Measurements from ENCODE around the gene TMEM98. TPM values are rescaled to one million over a fixed set of nuclear protein-coding genes. Genes with fewer than 3 reads are reported as not detected.

The TMEM98 gene, protein sequence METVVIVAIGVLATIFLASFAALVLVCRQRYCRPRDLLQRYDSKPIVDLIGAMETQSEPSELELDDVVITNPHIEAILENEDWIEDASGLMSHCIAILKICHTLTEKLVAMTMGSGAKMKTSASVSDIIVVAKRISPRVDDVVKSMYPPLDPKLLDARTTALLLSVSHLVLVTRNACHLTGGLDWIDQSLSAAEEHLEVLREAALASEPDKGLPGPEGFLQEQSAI
- total RNA-seq: 100 to 1,000 TPM in 2 of 3 donors, 10 to 100 TPM in 1; 59.7 to 138 (median 129) TPM

DNA sequence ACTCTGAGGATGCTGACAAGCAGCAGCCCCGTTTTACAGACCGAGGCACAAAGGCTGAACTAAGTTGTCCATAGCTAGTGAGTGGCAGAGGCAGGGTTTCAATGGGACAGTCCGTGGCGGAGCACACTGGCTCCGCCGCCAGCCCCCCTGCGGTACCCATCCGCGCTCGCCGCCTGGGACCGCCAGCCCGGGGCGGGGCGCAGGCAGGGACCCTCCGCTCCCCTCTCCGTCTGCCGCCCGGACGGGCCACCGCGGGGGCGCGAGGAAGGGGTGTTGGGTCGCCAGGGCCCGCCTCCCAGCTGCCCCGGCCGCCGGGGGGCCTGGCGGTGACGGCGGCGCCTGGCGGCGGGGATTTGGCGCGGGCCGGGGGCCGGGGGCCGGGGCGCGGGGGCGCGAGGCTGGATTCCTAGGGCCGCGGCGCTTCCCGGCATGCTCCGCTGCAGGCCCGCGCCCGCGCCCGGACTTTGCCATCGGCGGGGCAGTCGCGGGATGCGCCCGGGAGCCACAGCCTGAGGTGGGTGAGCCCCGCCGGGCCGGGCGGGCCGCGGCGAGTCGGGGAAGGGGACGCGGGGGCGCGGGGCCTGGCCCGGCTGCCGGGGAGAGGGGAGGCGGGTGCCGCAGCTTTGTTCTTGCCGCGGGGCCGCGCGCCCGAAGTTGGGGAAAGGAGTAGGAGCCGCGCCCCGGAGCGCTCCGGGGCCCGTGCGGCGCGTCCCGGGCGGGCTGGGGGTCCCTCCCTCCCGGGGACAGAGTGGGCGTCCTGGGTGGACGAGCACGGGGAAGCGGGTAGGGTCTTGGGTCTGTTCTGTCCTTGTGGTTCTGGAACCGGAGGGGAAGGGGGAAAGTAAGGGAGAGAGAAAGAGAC lies at the start of gene TMEM98:
Gene TMEM98, plus strand, starts transcription at position 430 of the 862 bp plus-strand sequence. CDS start 3,376 bp downstream, outside the sequence.
- intact Hi-C loops (cut with DNase I; ENCODE audit: low total_unique reads): no loop called here
- no peaks in the 10 kb centered on the region for H3K9me3 ChIP-seq
- H3K27ac ChIP-seq: peak within 1 kb of the TSS; percentile 82 to 94
- no peak for DNase-seq (ENCODE audit: low spot score in 2 of 2)
- TF ChIP-seq POLR2A (IDR thresholded peaks at IDR 0.05) (no peak), CTCF (IDR thresholded peaks at IDR 0.05) (no peak), POLR2AphosphoS5 (IDR thresholded peaks at IDR 0.05) (no peak)
- peak within 1 kb of the TSS; percentile 64 to 78 (median 73) for H3K4me3 ChIP-seq
- no peaks in the 10 kb centered on the region for H3K36me3 ChIP-seq
- H3K27me3 ChIP-seq: no peaks in the 10 kb centered on the region
- peaks cover 0 to 5% of the 10 kb centered on the region in 2 donors for H3K4me1 ChIP-seq

DNA sequence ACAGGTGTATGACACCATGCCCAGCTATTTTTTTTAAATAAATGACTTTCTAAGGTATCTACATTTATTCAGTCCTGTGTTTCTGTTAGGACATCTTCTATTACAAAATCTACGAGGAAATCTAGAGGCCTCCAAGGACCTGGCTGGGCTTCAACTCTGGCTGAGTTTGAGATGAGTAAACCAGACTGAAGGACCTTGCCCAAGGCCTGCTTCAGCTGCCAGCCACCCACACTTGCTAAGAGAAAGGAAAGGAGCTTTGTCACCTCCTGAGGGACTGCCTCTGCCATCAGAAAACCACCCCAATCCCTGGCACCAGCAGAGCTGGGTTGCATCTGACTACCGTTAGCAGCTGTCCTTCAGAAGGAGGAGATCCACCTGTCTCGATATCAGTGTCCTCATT lies 49.7 kb upstream of the TMEM98 start:
- Histone ChIP-seq H3K4me3 (no peak overlapping the region), H3K4me1 (no peaks in the 10 kb centered on the region), H3K27ac (peak overlapping the region; percentile 15 to 77), H3K27me3 (no peaks in the 10 kb centered on the region), H3K9me3 (no peaks in the 10 kb centered on the region), H3K36me3 (no peaks in the 10 kb centered on the region)
- peak; percentile 61 to 72 for DNase-seq (ENCODE audit: low spot score in 2 of 2)
- TF ChIP-seq CTCF (IDR thresholded peaks at IDR 0.05): no peak
- no peak for TF ChIP-seq POLR2AphosphoS5 (IDR thresholded peaks at IDR 0.05)
- TF ChIP-seq POLR2A (IDR thresholded peaks at IDR 0.05): no peak
- intact Hi-C loops (cut with DNase I; ENCODE audit: low total_unique reads): no loop called here

DNA sequence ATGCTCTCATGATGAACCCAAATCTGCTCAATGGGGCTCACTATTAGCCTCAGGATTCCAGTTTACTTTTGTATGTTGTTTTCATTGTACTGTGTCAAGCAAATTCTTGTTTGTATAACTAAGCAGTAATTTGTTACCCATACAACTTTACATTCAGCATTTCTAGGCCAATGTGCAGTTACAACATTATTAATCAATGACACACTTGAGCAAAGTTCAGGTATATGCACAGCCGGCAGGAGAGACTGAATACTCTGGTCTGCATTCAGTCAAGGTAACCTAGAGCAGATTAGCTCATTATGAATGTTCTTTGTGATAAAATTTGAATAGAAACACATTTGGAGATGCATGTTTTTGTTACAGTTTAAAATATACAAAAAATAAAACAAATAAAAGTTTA lies 48.8 kb upstream of the TMEM98 start:
- no peaks in the 10 kb centered on the region for H3K9me3 ChIP-seq
- no peak overlapping the region for H3K4me3 ChIP-seq
- H3K4me1 ChIP-seq: no peaks in the 10 kb centered on the region
- intact Hi-C loops (cut with DNase I; ENCODE audit: low total_unique reads): no loop called here
- H3K36me3 ChIP-seq: no peaks in the 10 kb centered on the region
- TF ChIP-seq POLR2AphosphoS5 (IDR thresholded peaks at IDR 0.05): no peak
- no peak for TF ChIP-seq POLR2A (IDR thresholded peaks at IDR 0.05)
- no peak for TF ChIP-seq CTCF (IDR thresholded peaks at IDR 0.05)
- no peak overlapping the region for H3K27ac ChIP-seq
- H3K27me3 ChIP-seq: no peaks in the 10 kb centered on the region
- no peak for DNase-seq (ENCODE audit: low spot score in 2 of 2)

GRCh38 chr17:32880671-32881453 lies 47.1 kb upstream of the TMEM98 start:
- Histone ChIP-seq H3K9me3 (no peaks in the 10 kb centered on the region), H3K27ac (no peak overlapping the region), H3K36me3 (no peaks in the 10 kb centered on the region), H3K27me3 (no peaks in the 10 kb centered on the region), H3K4me1 (no peaks in the 10 kb centered on the region), H3K4me3 (no peak overlapping the region)
- DNase-seq (ENCODE audit: low spot score in 2 of 2): no peak
- TF ChIP-seq POLR2A (IDR thresholded peaks at IDR 0.05): no peak
- TF ChIP-seq CTCF (IDR thresholded peaks at IDR 0.05): no peak
- no peak for TF ChIP-seq POLR2AphosphoS5 (IDR thresholded peaks at IDR 0.05)
- intact Hi-C loops (cut with DNase I; ENCODE audit: low total_unique reads): no loop called here
